Muscle layer of duodenum (tissue), 2 donors: ENCODE data around the gene TUBB8.
"Not testable (repeated sequence)": the region's sequence is repeated elsewhere in the genome, so short reads cannot be mapped to it uniquely, and the experiment has no call there.

Experiments
- H3K27ac ChIP-seq: one replicate; pipeline ENCODE4 v1.7.0; 2013; ENCODE audit warnings: mild to moderate bottlenecking, low read length
- H3K27me3 ChIP-seq: one replicate; pipeline ENCODE4 v1.7.0; 2013; ENCODE audit warnings: low read depth, mild to moderate bottlenecking, control low read depth, low read length
- H3K36me3 ChIP-seq, 2 donors: one replicate each; pipeline ENCODE4 v1.7.0; 2013; ENCODE audit warnings: low read length in 2 of 2, control low read depth in 1 of 2, mild to moderate bottlenecking in 1 of 2; ENCODE audit not compliant: insufficient read depth in 2 of 2, control insufficient read depth in 1 of 2
- H3K4me1 ChIP-seq, 2 donors: one replicate each; pipeline ENCODE4 v1.7.0; 2013; ENCODE audit warnings: low read length in 2 of 2, mild to moderate bottlenecking in 2 of 2, control low read depth in 1 of 2, moderate library complexity in 1 of 2; ENCODE audit not compliant: insufficient read depth in 2 of 2, control insufficient read depth in 1 of 2
- H3K4me3 ChIP-seq, 2 donors: one replicate each; pipeline ENCODE4 v1.7.0; 2013; ENCODE audit warnings: low read length in 2 of 2, low read depth in 1 of 2, mild to moderate bottlenecking in 1 of 2
- H3K9me3 ChIP-seq, 2 donors: one replicate each; pipeline ENCODE4 v1.7.0; 2013; ENCODE audit warnings: low read length in 2 of 2, control low read depth in 1 of 2, mild to moderate bottlenecking in 1 of 2; ENCODE audit not compliant: control insufficient read depth in 1 of 2
- donor health status: healthy.

TUBB8 gene

DNA sequence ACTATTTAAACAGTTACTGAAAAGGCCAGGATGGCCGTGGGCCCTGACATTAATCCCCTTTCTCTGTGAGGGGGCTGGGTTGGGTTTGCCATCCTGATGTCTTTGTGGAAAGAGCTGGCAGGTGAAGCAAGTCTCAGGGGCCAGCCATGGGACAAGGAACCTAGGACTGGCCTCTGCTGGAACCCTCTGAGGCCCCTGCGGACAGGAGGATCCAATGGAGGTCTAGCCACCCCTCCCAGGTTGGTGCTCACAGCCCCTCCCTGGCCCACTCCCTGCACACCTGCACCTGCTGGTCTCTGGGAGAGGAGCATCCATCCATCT lies 35.8 kb downstream of the TUBB8 start:
- not testable (repeated sequence) for H3K4me1 ChIP-seq, H3K4me3 ChIP-seq, H3K27ac ChIP-seq, H3K9me3 ChIP-seq, H3K36me3 ChIP-seq, H3K27me3 ChIP-seq

DNA sequence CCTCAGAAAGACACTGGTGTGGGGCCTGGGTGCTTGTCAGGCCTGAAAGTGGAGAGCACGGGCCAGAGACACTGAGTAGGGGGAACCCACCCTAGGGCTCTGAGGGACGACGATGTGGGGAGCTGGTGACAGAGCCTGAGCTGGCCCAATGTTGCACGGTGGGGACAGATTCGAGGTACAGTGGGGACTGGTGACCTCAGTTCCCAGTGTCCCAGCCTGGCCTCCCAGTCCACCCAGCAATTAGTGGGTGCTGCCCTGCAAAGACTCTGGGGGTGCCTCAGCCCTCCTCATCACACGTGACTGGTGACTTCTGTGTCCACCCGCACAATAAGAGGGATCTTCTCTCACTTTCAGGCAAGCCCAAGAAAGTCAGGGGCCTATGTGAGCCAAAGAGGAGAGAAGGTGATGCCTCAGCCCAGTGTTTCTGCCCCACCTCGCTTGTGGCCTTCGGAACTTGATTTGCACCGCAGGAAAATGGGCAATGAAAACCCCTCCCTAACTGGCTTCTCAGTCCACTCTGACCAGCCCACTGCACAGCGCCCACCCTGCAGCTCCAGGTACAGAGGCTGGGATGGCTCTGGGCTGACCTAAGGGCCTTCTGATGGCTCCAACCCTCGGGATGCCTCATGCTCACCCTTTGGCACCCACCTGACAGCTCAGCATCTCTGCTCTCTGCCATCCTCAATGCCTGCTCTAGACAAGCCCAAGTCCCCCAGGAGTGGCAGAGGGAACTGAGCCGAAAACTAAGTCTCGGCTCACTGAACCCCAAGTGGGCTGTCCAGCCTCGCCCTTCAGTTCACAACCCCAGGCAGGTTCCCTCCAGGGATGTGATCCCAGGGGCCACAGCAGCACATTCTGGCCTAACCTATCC lies 36.4 kb downstream of the TUBB8 start:
- H3K36me3 ChIP-seq, H3K27ac ChIP-seq, H3K4me1 ChIP-seq, H3K27me3 ChIP-seq, H3K4me3 ChIP-seq, H3K9me3 ChIP-seq: not testable (repeated sequence)

DNA sequence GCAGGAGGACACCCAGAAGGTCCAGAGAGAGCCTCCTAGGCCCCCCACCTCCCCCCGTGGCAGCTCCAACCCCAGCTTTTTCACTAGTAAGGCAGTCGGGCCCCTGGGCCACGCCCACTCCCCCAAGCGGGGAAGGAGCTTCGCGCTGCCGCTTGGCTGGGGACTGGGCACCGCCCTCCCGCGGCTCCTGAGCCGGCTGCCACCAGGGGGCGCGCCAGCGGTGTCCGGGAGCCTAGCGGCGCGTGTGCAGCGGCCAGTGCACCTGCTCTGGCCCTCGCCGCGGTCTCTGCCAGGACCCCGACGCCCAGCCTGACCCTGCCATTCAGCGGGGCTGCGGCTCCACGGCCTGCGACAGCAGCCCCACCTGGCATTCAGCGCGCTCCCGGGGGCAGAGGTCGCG lies 37.8 kb downstream of the TUBB8 start:
- not testable (repeated sequence) for H3K27ac ChIP-seq, H3K36me3 ChIP-seq, H3K4me3 ChIP-seq, H3K27me3 ChIP-seq, H3K9me3 ChIP-seq, H3K4me1 ChIP-seq

DNA sequence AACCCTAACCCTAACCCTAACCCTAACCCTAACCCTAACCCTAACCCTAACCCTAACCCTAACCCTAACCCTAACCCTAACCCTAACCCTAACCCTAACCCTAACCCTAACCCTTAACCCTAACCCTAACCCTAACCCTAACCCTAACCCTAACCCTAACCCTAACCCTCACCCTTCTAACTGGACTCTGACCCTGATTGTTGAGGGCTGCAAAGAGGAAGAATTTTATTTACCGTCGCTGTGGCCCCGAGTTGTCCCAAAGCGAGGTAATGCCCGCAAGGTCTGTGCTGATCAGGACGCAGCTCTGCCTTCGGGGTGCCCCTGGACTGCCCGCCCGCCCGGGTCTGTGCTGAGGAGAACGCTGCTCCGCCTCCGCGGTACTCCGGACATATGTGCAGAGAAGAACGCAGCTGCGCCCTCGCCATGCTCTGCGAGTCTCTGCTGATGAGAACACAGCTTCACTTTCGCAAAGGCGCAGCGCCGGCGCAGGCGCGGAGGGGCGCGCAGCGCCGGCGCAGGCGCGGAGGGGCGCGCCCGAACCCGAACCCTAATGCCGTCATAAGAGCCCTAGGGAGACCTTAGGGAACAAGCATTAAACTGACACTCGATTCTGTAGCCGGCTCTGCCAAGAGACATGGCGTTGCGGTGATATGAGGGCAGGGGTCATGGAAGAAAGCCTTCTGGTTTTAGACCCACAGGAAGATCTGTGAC lies 38.7 kb downstream of the TUBB8 start:
- not testable (repeated sequence) for H3K4me1 ChIP-seq, H3K9me3 ChIP-seq, H3K27me3 ChIP-seq, H3K27ac ChIP-seq, H3K36me3 ChIP-seq, H3K4me3 ChIP-seq
